ENCODE results near the gene SEMA3F.
"Not testable (repeated sequence)": the region's sequence is repeated elsewhere in the genome, so short reads cannot be mapped to it uniquely, and the experiment has no call there.

Gene SEMA3F

GRCh38 chr3:50210176-50210509 is 55.0 kb downstream of the SEMA3F start:
- H3K9ac ChIP-seq (ENCODE audit: low read length), result no peak overlapping the region

DNA sequence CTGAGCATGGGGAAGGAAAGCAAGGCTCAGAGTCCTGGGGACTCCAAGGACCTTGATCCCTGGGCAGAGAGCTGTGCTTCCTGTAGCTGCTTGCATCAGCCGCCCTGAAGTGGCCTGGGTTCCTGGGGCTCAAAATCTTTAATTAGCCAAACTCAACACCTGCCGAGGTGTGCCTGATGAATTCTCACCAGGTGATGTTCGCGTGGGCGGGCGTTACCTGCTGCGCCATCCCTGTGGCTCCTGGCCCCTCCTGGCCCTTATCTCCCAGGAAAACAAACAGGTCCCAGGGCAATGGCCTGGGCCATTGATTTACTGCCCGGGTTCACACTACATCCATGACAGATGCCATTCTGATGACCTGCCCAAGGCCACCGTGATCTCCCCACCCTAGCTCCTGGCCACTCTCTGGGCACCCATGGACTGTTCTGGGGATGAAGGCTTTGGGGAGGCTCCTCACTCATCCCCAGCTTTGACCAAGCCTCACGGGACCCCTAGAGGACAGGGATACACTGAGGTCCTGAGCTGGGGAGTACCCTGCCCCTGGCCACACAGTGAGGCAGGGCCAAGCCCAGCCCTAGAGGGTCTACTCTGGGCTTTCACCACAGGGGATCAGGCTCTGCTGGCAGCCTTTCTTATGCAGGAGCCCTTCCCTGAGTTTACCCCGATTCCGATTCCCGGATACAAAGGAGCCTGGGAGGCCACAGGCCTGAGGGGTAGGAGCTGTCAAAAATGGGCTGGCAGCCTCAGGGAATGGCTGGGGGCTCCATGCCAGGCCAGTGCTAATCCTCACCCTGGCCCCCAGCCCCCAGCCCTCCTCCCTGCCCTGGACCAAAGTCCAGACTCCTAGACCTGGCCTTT is 55.6 kb downstream of the SEMA3F start:
- H3F3A ChIP-seq (ENCODE audit: insufficient read depth), result no peaks in the 10 kb centered on the region
- H3K9me3 ChIP-seq (ENCODE audit: insufficient read depth, low read length), result no peaks in the 10 kb centered on the region
- no peak overlapping the region for H3K4me3 ChIP-seq (ENCODE audit: insufficient read depth, low read length, poor library complexity, severe bottlenecking)
- no peak overlapping the region for H3K4me2 ChIP-seq (ENCODE audit: low read depth, low read length, poor library complexity, severe bottlenecking)
- no peak overlapping the region for H3K9ac ChIP-seq (ENCODE audit: low read length)
- TF ChIP-seq EZH2phosphoT487 (conservative IDR thresholded peaks at IDR 0.05; ENCODE audit: low read length) (no peak), CTCF (IDR thresholded peaks at IDR 0.05; ENCODE audit: insufficient read depth, low read length, poor library complexity, severe bottlenecking) (no peak)
- no peaks in the 10 kb centered on the region for H4K20me1 ChIP-seq (ENCODE audit: low read depth, low read length)
- H3K36me3 ChIP-seq (ENCODE audit: low read length), result no peaks in the 10 kb centered on the region
- H2AFZ ChIP-seq (ENCODE audit: low read depth, low read length, severe bottlenecking), result no peak overlapping the region
- H3K27me3 ChIP-seq (ENCODE audit: low read length), result no peaks in the 10 kb centered on the region
- no peak overlapping the region for H3K27ac ChIP-seq (ENCODE audit: low read depth, low read length)
- H3K79me2 ChIP-seq (ENCODE audit: insufficient read depth, low read length), result no peaks in the 10 kb centered on the region
- no peaks in the 10 kb centered on the region for H3K9me2 ChIP-seq (replicated peaks; ENCODE audit: insufficient read depth, low read length)

More at GRCh38 chr3:50210176-50210509, 55.0 kb downstream of the SEMA3F start:
- Histone ChIP-seq H3K36me3 (ENCODE audit: low read length) (no peaks in the 10 kb centered on the region), H3K9me3 (ENCODE audit: insufficient read depth, low read length) (no peaks in the 10 kb centered on the region), H3K27ac (ENCODE audit: low read depth, low read length) (no peak overlapping the region), H3K4me3 (ENCODE audit: insufficient read depth, low read length, poor library complexity, severe bottlenecking) (no peak overlapping the region), H3K4me2 (ENCODE audit: low read depth, low read length, poor library complexity, severe bottlenecking) (no peak overlapping the region), H3K27me3 (ENCODE audit: low read length) (no peaks in the 10 kb centered on the region), H3F3A (ENCODE audit: insufficient read depth) (no peaks in the 10 kb centered on the region), H2AFZ (ENCODE audit: low read depth, low read length, severe bottlenecking) (no peak overlapping the region), H3K9me2 (replicated peaks; ENCODE audit: insufficient read depth, low read length) (no peaks in the 10 kb centered on the region), H3K79me2 (ENCODE audit: insufficient read depth, low read length) (no peaks in the 10 kb centered on the region), H4K20me1 (ENCODE audit: low read depth, low read length) (no peaks in the 10 kb centered on the region)
- no peak for TF ChIP-seq EZH2phosphoT487 (conservative IDR thresholded peaks at IDR 0.05; ENCODE audit: low read length)

GRCh38 chr3:50211368-50211717 is 56.2 kb downstream of the SEMA3F start:
- not testable (repeated sequence) for H4K20me1 ChIP-seq (ENCODE audit: low read depth, low read length); H3K9me2 ChIP-seq (replicated peaks; ENCODE audit: insufficient read depth, low read length)

GRCh38 chr3:50211930-50212329 is 56.8 kb downstream of the SEMA3F start:
- Histone ChIP-seq H3K27me3 (ENCODE audit: low read length) (no peaks in the 10 kb centered on the region), H3K4me3 (ENCODE audit: insufficient read depth, low read length, poor library complexity, severe bottlenecking) (no peak overlapping the region)

More at GRCh38 chr3:50211368-50211717, 56.2 kb downstream of the SEMA3F start:
- H2AFZ ChIP-seq (ENCODE audit: low read depth, low read length, severe bottlenecking); H3K27ac ChIP-seq (ENCODE audit: low read depth, low read length); H3K79me2 ChIP-seq (ENCODE audit: insufficient read depth, low read length); H3K4me2 ChIP-seq (ENCODE audit: low read depth, low read length, poor library complexity, severe bottlenecking); H3K27me3 ChIP-seq (ENCODE audit: low read length); H3K9ac ChIP-seq (ENCODE audit: low read length); H3F3A ChIP-seq (ENCODE audit: insufficient read depth); H3K36me3 ChIP-seq (ENCODE audit: low read length); H3K4me3 ChIP-seq (ENCODE audit: insufficient read depth, low read length, poor library complexity, severe bottlenecking); H3K9me3 ChIP-seq (ENCODE audit: insufficient read depth, low read length): not testable (repeated sequence)

More at GRCh38 chr3:50211930-50212329, 56.8 kb downstream of the SEMA3F start:
- Histone ChIP-seq H3K9me3 (ENCODE audit: insufficient read depth, low read length) (no peaks in the 10 kb centered on the region), H2AFZ (ENCODE audit: low read depth, low read length, severe bottlenecking) (no peak overlapping the region), H3K4me2 (ENCODE audit: low read depth, low read length, poor library complexity, severe bottlenecking) (no peak overlapping the region), H3K9me2 (replicated peaks; ENCODE audit: insufficient read depth, low read length) (no peaks in the 10 kb centered on the region), H3K79me2 (ENCODE audit: insufficient read depth, low read length) (no peaks in the 10 kb centered on the region), H3K36me3 (ENCODE audit: low read length) (no peaks in the 10 kb centered on the region), H4K20me1 (ENCODE audit: low read depth, low read length) (no peaks in the 10 kb centered on the region), H3K9ac (ENCODE audit: low read length) (no peak overlapping the region), H3F3A (ENCODE audit: insufficient read depth) (no peaks in the 10 kb centered on the region), H3K27ac (ENCODE audit: low read depth, low read length) (no peak overlapping the region)
- no peak for TF ChIP-seq CTCF (IDR thresholded peaks at IDR 0.05; ENCODE audit: insufficient read depth, low read length, poor library complexity, severe bottlenecking)
- TF ChIP-seq EZH2phosphoT487 (conservative IDR thresholded peaks at IDR 0.05; ENCODE audit: low read length), result no peak

Measured in SU-DHL-6 (cell line).